HG02588 (cell line): Measurements from ENCODE around the gene CCDC138.
"Not testable (repeated sequence)": the region's sequence is repeated elsewhere in the genome, so short reads cannot be mapped to it uniquely, and the experiment has no call there.

Experiments
- ATAC-seq: cut with Tn5 transposase; IDR thresholded peaks from one replicate; pipeline ENCODE4 v1.9.1; 2021; ENCODE audit warnings: mild to moderate bottlenecking, moderate library complexity; ENCODE audit not compliant: unreplicated experiment

The CCDC138 gene, protein sequence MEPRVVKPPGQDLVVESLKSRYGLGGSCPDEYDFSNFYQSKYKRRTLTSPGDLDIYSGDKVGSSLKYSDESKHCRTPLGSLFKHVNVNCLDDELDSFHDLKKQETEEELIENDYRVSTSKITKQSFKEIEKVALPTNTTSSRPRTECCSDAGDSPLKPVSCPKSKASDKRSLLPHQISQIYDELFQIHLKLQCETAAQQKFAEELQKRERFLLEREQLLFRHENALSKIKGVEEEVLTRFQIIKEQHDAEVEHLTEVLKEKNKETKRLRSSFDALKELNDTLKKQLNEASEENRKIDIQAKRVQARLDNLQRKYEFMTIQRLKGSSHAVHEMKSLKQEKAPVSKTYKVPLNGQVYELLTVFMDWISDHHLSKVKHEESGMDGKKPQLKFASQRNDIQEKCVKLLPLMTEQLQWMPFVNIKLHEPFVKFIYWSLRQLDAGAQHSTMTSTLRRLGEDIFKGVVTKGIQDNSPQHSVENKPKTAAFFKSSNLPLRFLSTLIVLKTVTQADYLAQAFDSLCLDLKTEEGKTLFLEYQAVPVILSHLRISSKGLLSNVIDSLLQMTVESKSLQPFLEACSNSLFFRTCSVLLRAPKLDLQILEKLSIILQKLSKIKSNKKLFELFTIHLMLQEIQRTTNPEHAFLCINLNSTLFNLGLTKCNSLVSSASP

DNA sequence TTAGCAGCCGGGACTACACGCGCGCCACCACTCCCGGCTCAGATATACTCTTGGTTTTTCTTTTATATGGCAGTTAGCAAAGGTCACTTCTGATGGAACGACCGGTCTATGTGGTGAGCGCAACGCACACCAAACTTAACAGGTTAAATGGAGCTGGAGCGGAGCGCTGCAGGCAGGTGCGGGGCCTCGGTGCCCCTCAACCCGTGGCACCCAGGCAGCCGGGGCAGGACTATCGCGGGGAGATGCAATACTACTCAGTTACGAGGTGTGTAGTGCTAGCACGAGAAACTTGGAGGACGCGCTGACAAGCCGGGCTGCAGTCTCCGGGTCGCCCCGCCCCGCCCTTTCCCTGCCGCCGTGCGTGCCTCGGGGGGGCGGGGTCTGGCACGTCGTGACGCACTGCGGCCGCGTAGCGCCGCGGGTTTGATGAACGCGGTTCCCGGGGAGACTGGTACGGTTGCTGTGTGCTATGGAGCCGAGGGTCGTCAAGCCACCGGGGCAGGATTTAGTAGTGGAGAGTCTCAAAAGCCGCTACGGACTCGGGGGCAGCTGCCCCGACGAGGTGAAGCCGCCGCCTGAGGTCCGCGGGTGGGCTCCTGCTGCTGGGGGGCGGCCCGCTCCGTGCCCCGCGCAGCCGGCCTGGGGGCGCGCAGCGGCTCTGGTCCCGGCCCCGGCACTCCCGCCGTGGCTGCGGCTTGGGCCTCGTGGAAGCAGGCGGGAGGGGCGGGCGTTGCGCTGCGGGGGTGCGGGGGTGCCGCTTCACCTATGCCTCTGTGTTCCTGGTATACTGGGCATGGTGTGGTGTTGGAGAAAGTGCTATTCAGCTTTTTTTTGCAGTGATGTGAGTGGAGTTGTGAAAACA is at the start of gene CCDC138:
CCDC138 (plus strand) TSS at position 418 of the 862 bp plus-strand sequence; CDS start at position 470, 52 bp downstream.
- peak; percentile 97 for ATAC-seq

GRCh38 chr2:108757973-108758372 is 28.6 kb upstream of the CCDC138 start:
- ATAC-seq, result not testable (repeated sequence)

DNA sequence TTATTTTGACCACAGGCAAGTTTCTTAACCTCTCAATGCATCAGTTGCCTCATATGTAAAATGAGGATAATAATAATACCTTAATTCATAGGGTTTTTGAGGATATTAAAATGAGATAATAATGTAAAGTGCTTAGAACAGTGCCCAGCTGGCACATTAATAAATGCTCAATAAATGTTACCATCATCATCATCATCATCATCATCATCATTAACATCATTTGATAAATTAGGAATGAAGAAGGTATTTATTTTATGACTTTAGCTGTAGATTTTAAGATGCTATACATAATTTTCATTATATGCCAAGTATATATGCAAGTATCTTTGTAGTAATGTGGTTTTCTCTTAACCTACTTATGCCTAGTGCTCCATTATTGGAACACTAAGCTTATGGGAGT is 24.0 kb upstream of the CCDC138 start:
- ATAC-seq, result not testable (repeated sequence)

- not testable (repeated sequence) for ATAC-seq
Observed at GRCh38 chr2:108766671-108767070, 19.9 kb upstream of the CCDC138 start.

- not testable (repeated sequence) for ATAC-seq
Observed at GRCh38 chr2:108767859-108768258, 18.7 kb upstream of the CCDC138 start.

- peak; percentile 74 for ATAC-seq
Observed at GRCh38 chr2:108776475-108776874, 10.1 kb upstream of the CCDC138 start.

- no peak for ATAC-seq
Observed at GRCh38 chr2:108778857-108779256, 7.7 kb upstream of the CCDC138 start.

GRCh38 chr2:108786008-108786353 is 590 bp upstream of the CCDC138 start:
- no peak for ATAC-seq

DNA sequence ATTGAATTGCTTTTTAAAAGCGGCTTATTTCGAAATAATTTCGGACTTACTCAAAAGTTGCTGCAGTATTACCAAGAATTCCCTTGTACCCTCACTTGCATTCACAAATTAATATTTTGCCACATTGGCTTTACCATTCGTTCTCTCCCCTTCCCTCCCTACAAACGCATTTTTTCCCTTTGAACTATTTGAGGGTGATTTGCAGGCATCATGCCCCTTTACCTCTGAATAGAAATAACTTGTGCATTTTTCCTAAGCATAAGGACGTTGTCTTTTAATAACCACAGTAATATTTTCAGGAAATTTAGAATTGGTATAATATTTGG is 608 bp downstream of the CCDC138 start:
- ATAC-seq, result no peak

DNA sequence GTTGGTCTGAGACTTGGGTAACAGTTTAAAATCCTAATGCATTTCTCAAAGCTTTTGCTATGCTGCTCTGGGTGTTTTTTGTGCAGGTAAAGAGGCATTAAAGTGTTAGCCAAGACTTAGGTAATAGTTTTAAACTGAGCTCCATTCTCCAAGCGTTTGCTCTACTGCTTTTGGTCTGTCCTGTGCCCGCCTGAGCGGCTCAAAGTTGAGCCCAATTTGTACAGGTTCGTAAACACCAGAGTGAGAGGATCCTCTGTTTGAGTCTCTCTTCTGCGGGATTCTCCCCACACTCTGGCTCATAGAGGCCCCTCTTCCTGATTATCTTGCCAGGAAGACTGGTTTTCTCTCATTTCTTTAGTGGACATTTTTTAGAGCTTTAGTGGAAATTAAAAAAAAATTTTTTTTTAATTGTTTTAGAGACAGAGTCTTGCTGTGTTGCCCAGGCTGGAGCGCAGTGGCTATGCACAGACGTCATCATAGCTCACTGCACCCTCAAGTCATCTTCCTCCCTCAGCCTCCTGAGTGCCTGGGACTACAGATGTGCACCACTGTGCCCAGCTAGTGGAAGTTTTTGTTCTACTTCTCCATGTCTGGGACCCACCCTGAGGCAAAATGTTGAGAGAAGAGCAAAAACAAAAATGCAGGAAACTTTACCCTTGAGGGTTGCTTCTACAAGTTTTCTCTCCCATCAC is 16.6 kb downstream of the CCDC138 start:
- no peak for ATAC-seq

DNA sequence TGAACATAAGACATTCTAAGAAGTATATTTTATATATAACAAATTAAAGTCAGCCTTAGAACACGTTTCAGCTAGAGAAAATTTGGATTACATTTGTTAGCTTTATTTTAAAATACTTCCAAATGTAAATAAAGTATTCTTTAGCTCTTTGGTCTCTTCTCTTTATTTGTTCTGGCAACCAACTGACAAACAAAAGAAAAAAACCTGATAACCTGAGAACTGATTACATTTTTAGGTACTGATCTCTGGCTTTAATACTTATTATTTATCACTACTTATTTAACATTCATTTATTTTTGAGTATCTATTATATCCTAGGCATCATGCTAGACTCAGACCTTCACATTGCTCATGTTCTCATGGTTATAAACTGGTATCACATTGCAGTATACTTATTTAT is 18.5 kb downstream of the CCDC138 start:
- no peak for ATAC-seq

DNA sequence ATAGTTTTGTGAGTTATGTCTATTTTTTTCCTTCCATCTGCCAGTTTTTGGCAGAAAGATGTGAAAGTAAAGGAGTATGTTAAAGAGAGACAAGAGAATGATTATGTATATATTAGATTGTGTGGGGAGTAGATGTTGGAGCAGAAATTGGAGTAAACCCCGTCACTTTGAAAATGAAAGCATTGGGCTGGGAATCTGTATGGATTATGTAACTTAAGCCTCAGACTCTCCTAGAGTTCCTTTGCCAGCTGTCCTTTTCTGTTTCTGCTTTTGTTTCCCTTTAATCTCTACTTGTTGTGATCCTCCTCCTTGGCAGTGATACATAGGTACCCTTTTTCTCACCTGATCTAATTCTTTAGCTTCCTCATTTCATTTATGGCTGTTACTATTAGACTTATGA is 19.2 kb downstream of the CCDC138 start:
- ATAC-seq, result no peak

GRCh38 chr2:108806371-108807113 is 20.0 kb downstream of the CCDC138 start:
- no peak for ATAC-seq

DNA sequence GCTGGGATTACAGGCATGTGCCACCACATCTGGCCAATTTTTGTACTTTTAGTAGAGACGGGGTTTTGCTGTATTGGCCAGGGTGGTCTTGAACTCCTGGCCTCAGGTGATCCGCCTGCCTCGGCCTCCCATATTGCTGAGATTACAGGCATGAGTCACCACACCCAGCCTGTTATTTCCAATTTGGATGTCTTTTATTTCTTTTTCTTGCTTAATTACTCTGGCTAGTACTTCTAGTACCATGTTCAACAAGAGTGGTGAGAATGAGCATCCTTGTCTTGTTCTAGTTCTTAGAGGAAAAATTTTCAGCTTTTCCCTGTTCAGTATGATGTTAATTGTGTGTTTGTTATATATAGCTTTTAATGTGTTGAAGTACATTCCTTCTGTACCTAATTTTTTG is 23.4 kb downstream of the CCDC138 start:
- ATAC-seq, result no peak

GRCh38 chr2:108810993-108811957 is 24.7 kb downstream of the CCDC138 start:
- ATAC-seq, result no peak

DNA sequence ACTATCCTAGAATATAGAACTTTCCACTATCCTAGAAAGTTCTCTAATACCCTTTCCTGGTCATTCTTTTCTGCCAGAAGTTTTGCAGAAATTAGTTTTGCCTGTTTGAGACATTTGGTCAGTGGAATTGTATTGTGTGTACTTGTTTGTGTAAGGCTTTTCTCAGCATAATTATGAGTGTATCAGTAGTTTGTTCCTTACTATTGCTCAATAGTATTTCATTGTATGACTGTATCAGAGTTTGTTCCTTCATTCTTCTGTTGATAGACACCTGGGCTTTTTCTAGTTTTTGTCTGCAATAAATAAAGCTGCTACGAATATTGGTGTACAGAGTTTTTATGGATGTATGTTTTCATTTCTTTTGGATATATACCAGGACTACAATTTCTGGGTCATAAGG is 27.2 kb downstream of the CCDC138 start:
- no peak for ATAC-seq

DNA sequence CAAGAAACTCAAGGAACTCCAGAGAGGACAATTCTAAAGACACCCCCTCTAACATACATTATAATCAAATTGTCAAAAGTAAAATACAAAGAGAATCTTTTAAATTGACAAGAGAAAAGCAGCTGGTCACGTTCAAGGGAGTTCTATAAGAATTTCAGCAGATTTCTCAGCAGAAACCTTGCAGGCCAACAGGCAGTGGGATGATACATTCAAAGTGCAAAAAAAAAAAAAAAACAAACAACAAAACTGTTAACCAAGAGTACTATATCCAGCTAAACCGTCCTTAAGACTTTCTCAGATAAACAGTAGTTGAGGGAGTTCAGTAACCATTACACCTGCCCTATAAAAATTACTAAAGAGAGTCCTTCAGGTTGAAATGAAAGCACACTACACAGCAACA is 33.9 kb downstream of the CCDC138 start:
- ATAC-seq, result no peak

DNA sequence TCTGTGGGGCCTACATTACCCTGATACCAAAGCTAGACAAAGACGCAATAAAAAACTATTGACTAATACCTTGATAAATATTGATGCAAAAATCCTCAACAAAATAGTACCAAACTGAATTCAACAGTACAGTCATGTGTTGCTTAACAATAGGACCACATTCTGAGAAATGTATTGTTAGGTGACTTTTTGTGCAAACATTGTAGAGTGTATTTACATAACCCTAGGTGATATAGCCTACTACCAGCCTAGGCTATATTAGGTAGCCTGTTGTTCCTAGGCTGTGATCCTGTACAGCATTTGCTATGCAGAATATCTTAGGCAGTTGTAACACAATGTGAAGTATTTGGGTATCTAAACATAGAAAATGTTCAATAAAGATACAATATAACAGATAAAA is 36.7 kb downstream of the CCDC138 start:
- no peak for ATAC-seq
